GM12864 (cell line): ENCODE measurements around the gene PDLIM4.

Experiments used
- DNase-seq: peaks from one replicate; pipeline ENCODE4 v3.0.0-alpha.2; 2011; ENCODE audit warnings: low read depth
- H3K4me3 ChIP-seq: 2 replicates; pipeline ENCODE4 v1.5.1; 2011; ENCODE audit warnings: mild to moderate bottlenecking, low read depth, low read length, control low read depth
- TF ChIP-seq, protein P1 (sequence below): IDR thresholded peaks from 2 replicates; pipeline ENCODE4 v1.5.1; 2011; ENCODE audit warnings: low read depth, mild to moderate bottlenecking, moderate library complexity, low read length, control low read depth, inconsistent platforms; ENCODE audit errors: missing control alignments

PDLIM4 gene

DNA sequence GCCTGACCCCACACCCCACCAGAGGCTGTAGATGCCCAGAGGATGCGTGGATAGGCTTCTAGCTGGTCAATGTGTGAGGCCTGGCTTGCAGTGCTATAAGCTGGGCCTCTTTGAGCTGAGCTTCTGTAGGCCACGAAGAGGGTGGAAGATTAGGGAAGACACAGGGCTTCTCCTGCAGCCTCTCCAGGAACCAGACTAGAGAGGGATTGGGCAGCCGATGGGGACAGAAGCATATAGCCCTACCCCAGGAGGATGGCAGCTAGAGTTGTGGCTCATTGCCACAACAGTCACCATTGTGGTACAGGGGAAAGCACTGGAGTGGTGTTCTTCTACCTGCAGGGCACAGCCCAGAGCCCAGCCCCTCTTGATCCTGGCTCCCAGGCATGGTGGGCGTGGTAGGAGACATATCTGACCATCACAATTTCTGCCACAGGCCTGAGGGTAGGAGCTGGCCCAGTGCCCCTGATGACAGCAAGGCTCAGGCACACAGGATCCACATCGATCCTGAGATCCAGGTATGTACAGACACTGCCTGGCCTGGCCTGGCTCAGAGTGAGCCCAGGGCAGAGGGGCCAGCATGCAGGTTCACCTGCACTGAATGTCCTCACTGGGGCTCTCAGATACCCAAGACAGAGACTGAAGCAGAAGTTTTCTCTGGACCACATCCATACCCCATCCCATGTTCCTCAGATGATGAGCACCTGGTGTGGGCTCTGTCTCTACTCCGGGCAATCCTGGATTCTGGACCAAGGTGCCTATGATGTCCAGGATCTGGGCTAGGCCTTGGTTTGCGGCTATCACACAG is 8.7 kb downstream of the PDLIM4 start:
- TF ChIP-seq, protein P1, sequence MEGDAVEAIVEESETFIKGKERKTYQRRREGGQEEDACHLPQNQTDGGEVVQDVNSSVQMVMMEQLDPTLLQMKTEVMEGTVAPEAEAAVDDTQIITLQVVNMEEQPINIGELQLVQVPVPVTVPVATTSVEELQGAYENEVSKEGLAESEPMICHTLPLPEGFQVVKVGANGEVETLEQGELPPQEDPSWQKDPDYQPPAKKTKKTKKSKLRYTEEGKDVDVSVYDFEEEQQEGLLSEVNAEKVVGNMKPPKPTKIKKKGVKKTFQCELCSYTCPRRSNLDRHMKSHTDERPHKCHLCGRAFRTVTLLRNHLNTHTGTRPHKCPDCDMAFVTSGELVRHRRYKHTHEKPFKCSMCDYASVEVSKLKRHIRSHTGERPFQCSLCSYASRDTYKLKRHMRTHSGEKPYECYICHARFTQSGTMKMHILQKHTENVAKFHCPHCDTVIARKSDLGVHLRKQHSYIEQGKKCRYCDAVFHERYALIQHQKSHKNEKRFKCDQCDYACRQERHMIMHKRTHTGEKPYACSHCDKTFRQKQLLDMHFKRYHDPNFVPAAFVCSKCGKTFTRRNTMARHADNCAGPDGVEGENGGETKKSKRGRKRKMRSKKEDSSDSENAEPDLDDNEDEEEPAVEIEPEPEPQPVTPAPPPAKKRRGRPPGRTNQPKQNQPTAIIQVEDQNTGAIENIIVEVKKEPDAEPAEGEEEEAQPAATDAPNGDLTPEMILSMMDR, result no peak
- no peak overlapping the region for H3K4me3 ChIP-seq
- no peak for DNase-seq

DNA sequence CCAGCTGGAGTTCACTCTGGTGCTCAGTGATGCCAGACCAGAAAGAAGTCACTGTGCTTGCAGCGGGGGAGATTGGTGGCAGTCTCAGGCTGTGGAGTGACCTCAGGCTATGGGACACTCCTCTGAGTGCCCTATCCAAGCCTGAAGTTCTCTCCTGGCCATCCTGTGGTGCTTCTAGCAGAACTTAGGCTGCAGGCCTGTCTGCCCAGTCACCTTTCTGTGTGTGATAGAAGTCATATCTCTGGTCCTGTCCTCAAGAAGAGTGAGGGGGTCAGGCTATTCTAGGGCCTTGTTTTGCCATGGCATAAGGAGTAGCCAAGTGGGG is 9.3 kb downstream of the PDLIM4 start:
- TF ChIP-seq, protein P1, result no peak
- no peak for DNase-seq
- no peak overlapping the region for H3K4me3 ChIP-seq

GRCh38 chr5:132267166-132267739 is 9.8 kb downstream of the PDLIM4 start:
- TF ChIP-seq, protein P1, result no peak

GRCh38 chr5:132267931-132268768 is 10.7 kb downstream of the PDLIM4 start:
- TF ChIP-seq, protein P1, result no peak
- DNase-seq, result no peak
- no peak overlapping the region for H3K4me3 ChIP-seq

More at GRCh38 chr5:132267166-132267739, 9.8 kb downstream of the PDLIM4 start:
- no peak for DNase-seq
- H3K4me3 ChIP-seq, result no peak overlapping the region

GRCh38 chr5:132268769-132269551 is 11.5 kb downstream of the PDLIM4 start:
- H3K4me3 ChIP-seq, result no peak overlapping the region
- no peak for DNase-seq
- TF ChIP-seq, protein P1, result no peak

- no peak overlapping the region for H3K4me3 ChIP-seq
- no peak for DNase-seq
- TF ChIP-seq, protein P1, result no peak
These were observed 12.3 kb downstream of the PDLIM4 start for GRCh38 chr5:132269635-132270334.
